ENCODE measurements around the gene WDR36.

GRCh38 chr5:111070272-111071134 is 21.6 kb upstream of the WDR36 start:
- TF ChIP-seq CTCF (IDR thresholded peaks at IDR 0.05) (no peak), EP300 (IDR thresholded peaks at IDR 0.05) (no peak), POLR2A (IDR thresholded peaks at IDR 0.05; ENCODE audit: low read length) (no peak), NR3C1 (IDR thresholded peaks at IDR 0.05) (no peak), SMC3 (IDR thresholded peaks at IDR 0.05) (no peak), MYC (IDR thresholded peaks at IDR 0.05; ENCODE audit: borderline replicate concordance, low read length) (no peak), CBX2 (IDR thresholded peaks at IDR 0.05; ENCODE audit: borderline replicate concordance, low read depth) (no peak), E2F6 (IDR thresholded peaks at IDR 0.05; ENCODE audit: borderline replicate concordance, low read depth) (no peak), RFX5 (IDR thresholded peaks at IDR 0.05) (no peak), RAD21 (conservative IDR thresholded peaks at IDR 0.05 in 1 of 2, IDR thresholded peaks at IDR 0.05 in 1 of 2) (no peak), CHD2 (IDR thresholded peaks at IDR 0.05; ENCODE audit: low read length, partially characterized antibody) (no peak), MAZ (IDR thresholded peaks at IDR 0.05; ENCODE audit: borderline replicate concordance, low read depth, low read length) (no peak)
- TF ChIP-seq, protein P1, sequence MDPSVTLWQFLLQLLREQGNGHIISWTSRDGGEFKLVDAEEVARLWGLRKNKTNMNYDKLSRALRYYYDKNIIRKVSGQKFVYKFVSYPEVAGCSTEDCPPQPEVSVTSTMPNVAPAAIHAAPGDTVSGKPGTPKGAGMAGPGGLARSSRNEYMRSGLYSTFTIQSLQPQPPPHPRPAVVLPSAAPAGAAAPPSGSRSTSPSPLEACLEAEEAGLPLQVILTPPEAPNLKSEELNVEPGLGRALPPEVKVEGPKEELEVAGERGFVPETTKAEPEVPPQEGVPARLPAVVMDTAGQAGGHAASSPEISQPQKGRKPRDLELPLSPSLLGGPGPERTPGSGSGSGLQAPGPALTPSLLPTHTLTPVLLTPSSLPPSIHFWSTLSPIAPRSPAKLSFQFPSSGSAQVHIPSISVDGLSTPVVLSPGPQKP (IDR thresholded peaks at IDR 0.05; ENCODE audit: low read depth, low read length): no peak
